Muscle of arm (tissue), 12 donors: ENCODE results near the gene ARHGAP45. TPM values are rescaled to one million over a fixed set of nuclear protein-coding genes. Genes with fewer than 3 reads are reported as not detected.
A peak's percentile ranks its signal among the peaks of the same experiment; 100 is the strongest.

Source experiments
- DNase-seq: peaks from one replicate; pipeline ENCODE4 v3.0.0-alpha.2; 2013
- polyA plus RNA-seq, 12 donors: library from polyadenylated mRNA; unstranded; fragments of 120-200 nt; gene quantifications; one replicate each; pipeline ENCODE4 v1.2.1, GENCODE V29; 2013; ENCODE audit not compliant: insufficient read length in 12 of 12

Gene ARHGAP45
- polyA plus RNA-seq, 12 donors = 6.0 to 26.0 (median 8.1) TPM; not detected in 1

GRCh38 chr19:1085676-1086442 is 18.9 kb downstream of the ARHGAP45 start:
- no peak for DNase-seq

DNA sequence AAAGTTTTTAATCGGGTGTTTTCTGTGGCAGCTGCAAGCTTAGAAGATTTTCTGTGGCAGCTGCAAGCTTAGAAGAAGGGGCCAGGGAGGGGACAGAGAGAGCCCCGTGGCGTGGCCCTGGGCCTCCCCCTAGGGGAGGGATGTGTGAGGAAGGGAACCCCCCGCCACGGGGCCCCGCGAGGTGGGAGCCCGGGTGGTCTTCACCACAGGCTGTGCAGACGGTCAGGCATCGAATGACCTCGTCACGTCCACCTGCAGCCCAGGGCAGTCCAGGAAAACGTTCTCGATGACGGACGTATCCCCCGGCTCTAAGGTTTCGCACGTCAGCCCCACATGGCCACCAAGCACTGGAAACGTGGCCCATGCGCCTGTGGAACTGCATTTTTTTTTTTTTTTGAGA is 19.6 kb downstream of the ARHGAP45 start:
- DNase-seq = no peak

DNA sequence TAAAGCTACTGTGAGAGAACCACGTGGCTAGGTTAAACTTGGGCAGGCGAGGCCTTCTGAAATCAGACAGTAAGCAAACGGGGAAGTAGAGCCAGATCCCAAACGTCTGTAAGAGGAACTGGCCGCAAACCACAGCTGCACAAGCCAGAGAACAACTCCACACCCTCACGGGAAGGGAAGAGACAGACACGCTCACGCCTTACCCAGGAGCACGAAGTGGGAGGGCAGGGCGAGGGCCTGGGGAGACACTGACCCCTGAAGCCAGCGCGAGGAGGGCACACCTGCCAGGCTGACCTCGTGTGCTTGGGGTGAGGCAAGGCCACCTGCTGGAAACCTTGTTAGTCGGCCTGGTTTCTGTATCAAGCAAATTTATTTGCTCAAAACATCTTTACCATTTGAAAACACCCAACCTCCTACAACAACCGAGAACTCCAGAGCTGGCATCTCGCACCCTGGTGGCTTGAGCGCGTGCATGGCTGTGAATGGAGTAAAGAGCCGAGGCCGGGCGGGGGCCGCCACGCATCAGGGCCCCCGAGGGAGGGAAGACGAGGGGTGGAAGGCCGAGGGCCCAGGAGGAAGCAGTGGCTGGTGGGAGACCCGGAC is 20.9 kb downstream of the ARHGAP45 start:
- DNase-seq = no peak

GRCh38 chr19:1088416-1089010 is 21.5 kb downstream of the ARHGAP45 start:
- no peak for DNase-seq

DNA sequence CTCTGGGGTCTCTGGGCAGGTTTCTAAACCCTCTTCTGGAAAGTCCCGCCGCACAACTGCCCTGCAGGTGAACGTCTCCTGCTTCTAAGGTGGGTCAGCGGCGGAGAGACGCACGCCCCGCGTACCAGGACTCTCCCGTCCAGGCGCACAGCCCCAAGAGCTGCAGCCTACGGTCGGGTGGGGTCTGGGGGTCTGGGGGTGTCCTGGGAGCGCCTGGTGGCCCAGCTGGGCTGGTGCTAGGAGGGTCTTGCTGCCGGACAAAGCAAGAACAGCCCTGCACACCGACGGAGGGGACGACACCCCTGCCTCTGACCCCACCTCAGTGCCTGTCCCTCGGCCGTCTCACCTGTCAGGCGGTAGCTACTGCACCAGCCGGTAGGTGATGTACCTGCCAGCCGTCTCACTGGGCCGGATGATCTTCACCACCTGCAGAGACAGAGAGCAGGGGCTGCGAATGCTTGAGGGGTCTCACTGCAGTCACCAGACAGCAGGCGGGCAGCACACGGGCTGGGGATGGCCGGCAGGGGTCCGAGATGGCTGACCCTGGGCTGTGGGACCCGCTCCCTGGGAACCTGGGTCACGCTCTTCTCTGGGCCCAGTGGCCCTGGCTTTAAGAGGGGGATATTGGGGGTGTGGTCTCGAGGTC is 22.3 kb downstream of the ARHGAP45 start:
- no peak for DNase-seq

GRCh38 chr19:1089891-1090290 is 22.9 kb downstream of the ARHGAP45 start:
- DNase-seq = no peak

DNA sequence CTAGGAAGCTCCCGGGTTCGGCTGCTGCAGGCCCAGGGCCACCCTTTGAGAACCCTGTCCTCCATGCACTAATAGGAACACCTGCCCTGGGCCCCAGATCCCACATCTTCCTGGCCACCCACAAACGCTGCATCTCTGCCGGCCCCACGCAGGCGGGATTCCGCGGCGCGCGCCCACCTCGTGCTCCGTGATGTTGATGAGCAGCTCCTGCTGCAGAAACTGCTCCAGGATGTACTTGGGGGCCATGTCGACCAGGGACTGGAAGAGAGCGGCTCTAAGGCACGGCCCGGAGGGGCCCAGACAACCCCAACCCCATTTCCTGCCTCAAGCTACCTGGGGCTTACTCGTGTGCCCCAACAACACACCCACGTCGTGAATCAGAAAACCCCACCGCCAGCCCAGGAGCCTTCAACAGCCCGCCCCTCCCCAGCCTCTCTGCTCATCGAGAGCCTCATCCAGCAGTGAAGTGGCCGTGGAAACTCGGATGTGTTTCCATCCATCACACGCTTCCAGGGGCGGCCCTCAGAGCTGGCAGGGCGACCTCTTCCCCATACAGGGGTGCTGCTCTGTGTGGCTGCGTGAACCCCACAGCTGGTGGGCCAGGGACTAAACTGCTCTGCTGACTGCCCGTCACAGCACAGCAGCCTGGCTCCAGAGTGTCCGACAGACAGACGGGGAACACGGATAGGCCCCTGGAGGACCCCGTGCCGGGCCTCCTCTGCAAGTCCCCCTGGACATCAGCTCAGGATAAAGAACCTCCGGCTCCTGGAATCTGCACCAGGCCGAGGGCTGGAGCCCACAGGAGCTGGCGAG is 24.0 kb downstream of the ARHGAP45 start:
- DNase-seq = no peak

DNA sequence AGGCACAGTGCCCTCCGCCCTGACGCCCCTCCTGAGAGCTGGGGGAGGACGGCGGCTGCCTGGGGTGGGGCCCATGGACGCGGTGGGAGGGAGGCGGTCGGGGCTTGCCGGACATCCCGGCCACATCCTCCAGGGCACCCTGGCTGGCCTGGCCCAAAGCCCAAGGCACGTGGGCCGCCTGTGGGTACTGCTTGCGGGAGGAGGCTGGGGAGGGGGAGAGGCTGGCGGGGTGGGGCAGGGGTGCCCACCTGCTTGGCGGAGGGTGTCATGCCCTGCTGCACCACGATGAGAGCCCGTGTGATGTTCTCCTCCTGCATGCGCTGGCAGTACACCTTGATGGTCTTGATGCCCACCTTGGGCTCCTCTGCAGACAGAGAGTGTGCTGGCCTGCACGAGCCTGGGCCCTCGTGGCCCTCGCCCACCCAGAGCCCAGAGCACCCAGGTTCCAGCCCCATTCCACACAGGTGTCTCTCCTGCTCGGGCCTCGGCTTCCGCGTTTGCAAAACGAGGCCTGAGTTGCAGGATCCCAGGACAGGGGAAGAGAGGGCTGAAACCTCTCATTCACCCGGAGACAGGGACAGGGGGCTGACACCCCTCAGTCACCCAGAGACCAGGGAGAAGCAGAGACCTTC is 24.7 kb downstream of the ARHGAP45 start:
- no peak for DNase-seq

DNA sequence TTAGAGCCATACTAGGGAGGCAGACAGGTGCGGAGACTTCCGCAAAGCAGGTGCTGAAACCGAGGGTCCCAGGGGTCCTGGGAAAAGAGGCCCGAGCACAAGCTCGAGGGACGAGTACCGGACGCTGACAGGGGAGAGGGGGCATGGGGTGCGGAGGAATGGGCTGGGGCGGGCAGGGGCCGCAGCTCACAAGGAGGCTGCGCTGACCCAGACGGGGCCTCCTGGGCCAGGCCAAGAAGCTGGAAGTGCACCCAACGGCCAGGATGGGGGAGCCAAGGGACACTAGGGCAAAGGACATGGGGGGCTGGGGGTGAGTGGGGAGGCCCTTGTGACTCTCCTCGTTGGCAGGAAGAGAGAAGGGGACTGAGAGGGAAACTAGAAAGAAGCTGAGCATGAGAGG is 26.4 kb downstream of the ARHGAP45 start:
- DNase-seq = no peak

- DNase-seq = no peak
Measured at GRCh38 chr19:1093811-1094553, 27.0 kb downstream of the ARHGAP45 start.

- DNase-seq = no peak
Measured at GRCh38 chr19:1094655-1094977, 27.6 kb downstream of the ARHGAP45 start.

- peak; percentile 99 for DNase-seq
Measured at GRCh38 chr19:1094978-1095701, 28.2 kb downstream of the ARHGAP45 start, which contains the start of gene POLR2E. Gene POLR2E, minus strand, starts transcription at chr19:1095375. Its CDS starts 60 bp downstream, at chr19:1095315.

DNA sequence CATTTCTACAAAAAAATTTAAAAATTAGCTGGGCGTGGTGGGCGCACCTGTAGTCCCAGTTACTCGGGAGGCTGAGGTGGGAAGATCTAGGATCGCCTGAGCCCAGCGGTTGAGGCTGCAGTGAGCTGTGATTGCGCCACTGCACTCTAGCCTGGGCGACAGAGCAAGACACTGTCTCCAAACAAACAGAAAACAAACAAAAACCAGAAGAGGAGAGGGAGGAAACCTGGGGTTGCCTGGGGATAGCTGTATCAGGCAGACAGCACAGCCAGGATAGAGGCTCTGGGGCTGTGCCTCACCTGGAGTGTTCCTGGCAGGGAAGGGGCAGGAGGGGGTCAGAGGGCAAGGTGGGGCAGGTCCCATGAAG is 30.8 kb downstream of the ARHGAP45 start:
- no peak for DNase-seq

- DNase-seq = no peak
Measured at GRCh38 chr19:1098177-1099051, 31.4 kb downstream of the ARHGAP45 start.

- DNase-seq = no peak
Measured at GRCh38 chr19:1101337-1101698, 34.4 kb downstream of the ARHGAP45 start.

DNA sequence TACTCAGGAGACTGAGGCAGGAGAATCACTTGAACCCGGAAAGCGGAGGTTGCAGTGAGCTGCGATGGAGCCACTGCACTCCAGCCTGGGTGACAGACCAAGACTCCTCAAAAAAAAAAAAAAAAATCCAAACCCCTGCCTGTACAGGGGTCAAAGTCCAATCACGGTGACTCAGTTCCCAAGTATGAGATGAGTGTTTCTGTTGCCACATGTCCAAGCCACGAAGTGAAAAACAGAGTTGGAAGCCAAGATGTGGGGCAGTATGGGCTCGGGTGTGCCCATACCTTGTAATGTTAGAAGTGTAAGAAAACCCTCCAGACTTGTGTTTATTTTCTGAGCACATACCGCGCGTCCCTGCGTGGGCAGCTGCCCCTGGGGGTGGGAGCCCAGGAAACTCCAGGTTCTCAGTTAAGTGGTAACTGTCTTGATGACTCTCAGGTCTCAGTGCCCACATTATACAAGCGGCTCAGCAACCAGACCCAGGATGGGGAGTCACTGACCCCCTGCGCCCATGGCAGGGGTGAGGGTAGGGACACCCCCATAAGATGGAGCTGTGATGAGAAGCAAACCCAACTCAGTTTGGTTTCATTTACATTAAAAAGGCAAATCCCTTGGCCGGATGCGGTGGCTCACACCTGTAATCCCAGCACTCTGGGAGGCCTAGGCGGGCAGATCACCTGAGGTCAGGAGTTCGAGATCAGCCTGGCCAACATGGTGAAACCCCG is 35.6 kb downstream of the ARHGAP45 start:
- no peak for DNase-seq

DNA sequence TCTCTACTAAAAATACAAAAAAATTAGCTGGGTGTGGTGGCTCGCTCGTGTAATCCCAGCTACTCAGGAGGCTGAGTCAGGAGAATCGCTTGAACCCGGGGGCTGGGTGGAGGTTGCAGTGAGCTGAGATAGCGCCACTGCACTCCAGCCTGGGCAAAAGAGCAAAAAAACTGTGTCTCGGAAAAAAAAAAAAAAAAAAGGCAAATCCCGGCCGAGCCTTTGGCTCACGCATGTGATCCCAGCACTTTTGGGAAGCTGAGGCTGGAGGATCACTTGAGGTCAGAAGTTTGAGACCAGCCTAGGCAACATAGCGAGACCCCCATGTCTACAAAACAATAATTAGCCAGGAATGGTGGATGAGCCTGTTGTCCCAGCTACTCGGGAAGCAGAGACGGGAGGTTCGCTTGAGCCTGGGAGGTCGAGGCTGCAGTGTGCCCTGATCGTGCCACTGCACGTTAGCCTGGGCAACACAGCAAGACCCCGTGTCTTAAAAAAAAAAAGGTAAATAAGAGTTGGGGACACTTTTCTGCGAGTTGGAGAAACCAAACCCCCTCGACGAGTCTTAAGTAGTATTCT is 36.3 kb downstream of the ARHGAP45 start:
- DNase-seq = no peak
